Neural progenitor cell (in vitro differentiated cells): ENCODE results near the gene PPP1R9B.

Experiments
- EZH2 ChIP-seq: fragments of 200-600 bp; sonication (generic); IDR thresholded peaks from 2 replicates; pipeline ENCODE4 v1.6.1; 2017; ENCODE audit warnings: antibody characterized with exemption, mild to moderate bottlenecking, moderate library complexity
- EZH2phosphoT487 ChIP-seq: fragments of 200-600 bp; sonication (generic); IDR thresholded peaks from 2 replicates; pipeline ENCODE4 v1.6.1; 2017; ENCODE audit warnings: antibody characterized with exemption
- TF ChIP-seq, protein P1 (sequence below): fragments of 200-600 bp; sonication (generic); IDR thresholded peaks from 2 replicates; pipeline ENCODE4 v1.5.1; 2017; ENCODE audit warnings: antibody characterized with exemption, mild to moderate bottlenecking

DNA sequence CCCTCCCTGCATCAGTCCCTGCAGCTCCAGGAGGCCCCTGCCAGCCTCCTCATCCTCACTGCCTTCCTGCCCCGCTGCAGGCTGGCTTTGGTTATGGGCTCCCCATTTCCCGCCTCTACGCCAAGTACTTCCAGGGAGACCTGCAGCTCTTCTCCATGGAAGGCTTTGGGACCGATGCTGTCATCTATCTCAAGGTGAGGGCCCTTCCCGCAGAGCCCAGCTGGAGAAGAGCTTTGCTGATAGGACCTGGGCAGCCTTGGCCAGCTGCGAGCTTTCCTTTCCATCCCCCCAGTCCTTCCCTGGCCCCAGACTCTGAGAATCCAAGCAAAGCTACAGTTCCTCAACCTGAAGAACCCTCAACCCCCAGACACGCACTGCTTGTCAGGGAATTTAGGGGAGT lies 41.3 kb downstream of the PPP1R9B start:
- TF ChIP-seq, protein P1, sequence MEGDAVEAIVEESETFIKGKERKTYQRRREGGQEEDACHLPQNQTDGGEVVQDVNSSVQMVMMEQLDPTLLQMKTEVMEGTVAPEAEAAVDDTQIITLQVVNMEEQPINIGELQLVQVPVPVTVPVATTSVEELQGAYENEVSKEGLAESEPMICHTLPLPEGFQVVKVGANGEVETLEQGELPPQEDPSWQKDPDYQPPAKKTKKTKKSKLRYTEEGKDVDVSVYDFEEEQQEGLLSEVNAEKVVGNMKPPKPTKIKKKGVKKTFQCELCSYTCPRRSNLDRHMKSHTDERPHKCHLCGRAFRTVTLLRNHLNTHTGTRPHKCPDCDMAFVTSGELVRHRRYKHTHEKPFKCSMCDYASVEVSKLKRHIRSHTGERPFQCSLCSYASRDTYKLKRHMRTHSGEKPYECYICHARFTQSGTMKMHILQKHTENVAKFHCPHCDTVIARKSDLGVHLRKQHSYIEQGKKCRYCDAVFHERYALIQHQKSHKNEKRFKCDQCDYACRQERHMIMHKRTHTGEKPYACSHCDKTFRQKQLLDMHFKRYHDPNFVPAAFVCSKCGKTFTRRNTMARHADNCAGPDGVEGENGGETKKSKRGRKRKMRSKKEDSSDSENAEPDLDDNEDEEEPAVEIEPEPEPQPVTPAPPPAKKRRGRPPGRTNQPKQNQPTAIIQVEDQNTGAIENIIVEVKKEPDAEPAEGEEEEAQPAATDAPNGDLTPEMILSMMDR, result no peak
- TF ChIP-seq EZH2phosphoT487, result no peak
- no peak for TF ChIP-seq EZH2
